ENCODE results near the gene CWC27.

CWC27 gene

GRCh38 chr5:64788156-64788555, 19.4 kb downstream of the CWC27 start:
- H3K4me1 ChIP-seq (ENCODE audit: control insufficient read depth, insufficient read depth, low read length, poor library complexity, severe bottlenecking) = no peaks in the 10 kb centered on the region
- H3K27ac ChIP-seq (ENCODE audit: low read depth, low read length, severe bottlenecking) = no peak overlapping the region
- H3K4me3 ChIP-seq (ENCODE audit: extremely low read depth, insufficient read depth, low read length, poor library complexity, severe bottlenecking) = no peak overlapping the region
- no peaks in the 10 kb centered on the region for H3K9me3 ChIP-seq (ENCODE audit: control insufficient read depth, low read length)
- H3K36me3 ChIP-seq (ENCODE audit: control insufficient read depth, insufficient read depth, low read length) = peaks cover 9% of the 10 kb centered on the region
- no CpG with 5 or more reads among the region's 2 CpGs for WGBS, 2 experiments (ENCODE audit: insufficient coverage in 2 of 2)

GRCh38 chr5:64789457-64789856, 20.7 kb downstream of the CWC27 start:
- WGBS, 2 experiments (ENCODE audit: insufficient coverage in 2 of 2) = 100% methylated on average over 1 of the region's 3 CpGs

GRCh38 chr5:64790210-64790609, 21.5 kb downstream of the CWC27 start:
- Histone ChIP-seq H3K36me3 (ENCODE audit: control insufficient read depth, insufficient read depth, low read length) (peaks cover 9% of the 10 kb centered on the region), H3K4me3 (ENCODE audit: extremely low read depth, insufficient read depth, low read length, poor library complexity, severe bottlenecking) (no peak overlapping the region), H3K9me3 (ENCODE audit: control insufficient read depth, low read length) (no peaks in the 10 kb centered on the region), H3K4me1 (ENCODE audit: control insufficient read depth, insufficient read depth, low read length, poor library complexity, severe bottlenecking) (no peaks in the 10 kb centered on the region), H3K27ac (ENCODE audit: low read depth, low read length, severe bottlenecking) (no peak overlapping the region)
- no CpG with 5 or more reads among the region's 1 CpG for WGBS, 2 experiments (ENCODE audit: insufficient coverage in 2 of 2)

More at GRCh38 chr5:64789457-64789856, 20.7 kb downstream of the CWC27 start:
- no peaks in the 10 kb centered on the region for H3K4me1 ChIP-seq (ENCODE audit: control insufficient read depth, insufficient read depth, low read length, poor library complexity, severe bottlenecking)
- peaks cover 9% of the 10 kb centered on the region for H3K36me3 ChIP-seq (ENCODE audit: control insufficient read depth, insufficient read depth, low read length)
- H3K27ac ChIP-seq (ENCODE audit: low read depth, low read length, severe bottlenecking) = no peak overlapping the region
- no peak overlapping the region for H3K4me3 ChIP-seq (ENCODE audit: extremely low read depth, insufficient read depth, low read length, poor library complexity, severe bottlenecking)
- no peaks in the 10 kb centered on the region for H3K9me3 ChIP-seq (ENCODE audit: control insufficient read depth, low read length)

- H3K4me1 ChIP-seq (ENCODE audit: control insufficient read depth, insufficient read depth, low read length, poor library complexity, severe bottlenecking) = no peaks in the 10 kb centered on the region
- H3K4me3 ChIP-seq (ENCODE audit: extremely low read depth, insufficient read depth, low read length, poor library complexity, severe bottlenecking) = no peak overlapping the region
- no peak overlapping the region for H3K27ac ChIP-seq (ENCODE audit: low read depth, low read length, severe bottlenecking)
- H3K9me3 ChIP-seq (ENCODE audit: control insufficient read depth, low read length) = no peaks in the 10 kb centered on the region
- H3K36me3 ChIP-seq (ENCODE audit: control insufficient read depth, insufficient read depth, low read length) = peaks cover 3% of the 10 kb centered on the region
Observed at GRCh38 chr5:64792469-64792868, 23.7 kb downstream of the CWC27 start.

GRCh38 chr5:64794053-64794770, 25.5 kb downstream of the CWC27 start:
- Histone ChIP-seq H3K4me1 (ENCODE audit: control insufficient read depth, insufficient read depth, low read length, poor library complexity, severe bottlenecking) (no peaks in the 10 kb centered on the region), H3K4me3 (ENCODE audit: extremely low read depth, insufficient read depth, low read length, poor library complexity, severe bottlenecking) (no peak overlapping the region), H3K27ac (ENCODE audit: low read depth, low read length, severe bottlenecking) (no peak overlapping the region), H3K36me3 (ENCODE audit: control insufficient read depth, insufficient read depth, low read length) (peaks cover 3% of the 10 kb centered on the region), H3K9me3 (ENCODE audit: control insufficient read depth, low read length) (no peaks in the 10 kb centered on the region)
- WGBS, 2 experiments (ENCODE audit: insufficient coverage in 2 of 2) = 89 to 90% methylated on average over 1 of the region's 3 CpGs

GRCh38 chr5:64796301-64796700, 27.6 kb downstream of the CWC27 start:
- Histone ChIP-seq H3K4me1 (ENCODE audit: control insufficient read depth, insufficient read depth, low read length, poor library complexity, severe bottlenecking) (no peaks in the 10 kb centered on the region), H3K4me3 (ENCODE audit: extremely low read depth, insufficient read depth, low read length, poor library complexity, severe bottlenecking) (no peak overlapping the region), H3K9me3 (ENCODE audit: control insufficient read depth, low read length) (no peaks in the 10 kb centered on the region), H3K36me3 (ENCODE audit: control insufficient read depth, insufficient read depth, low read length) (no peaks in the 10 kb centered on the region), H3K27ac (ENCODE audit: low read depth, low read length, severe bottlenecking) (no peak overlapping the region)

GRCh38 chr5:64800926-64801325, 32.2 kb downstream of the CWC27 start:
- Histone ChIP-seq H3K27ac (ENCODE audit: low read depth, low read length, severe bottlenecking) (no peak overlapping the region), H3K4me3 (ENCODE audit: extremely low read depth, insufficient read depth, low read length, poor library complexity, severe bottlenecking) (no peak overlapping the region), H3K4me1 (ENCODE audit: control insufficient read depth, insufficient read depth, low read length, poor library complexity, severe bottlenecking) (no peaks in the 10 kb centered on the region), H3K36me3 (ENCODE audit: control insufficient read depth, insufficient read depth, low read length) (peaks cover 14% of the 10 kb centered on the region), H3K9me3 (ENCODE audit: control insufficient read depth, low read length) (no peaks in the 10 kb centered on the region)
- no CpG with 5 or more reads among the region's 2 CpGs for WGBS, 2 experiments (ENCODE audit: insufficient coverage in 2 of 2)

- Histone ChIP-seq H3K4me3 (ENCODE audit: extremely low read depth, insufficient read depth, low read length, poor library complexity, severe bottlenecking) (no peak overlapping the region), H3K27ac (ENCODE audit: low read depth, low read length, severe bottlenecking) (no peak overlapping the region), H3K4me1 (ENCODE audit: control insufficient read depth, insufficient read depth, low read length, poor library complexity, severe bottlenecking) (no peaks in the 10 kb centered on the region), H3K9me3 (ENCODE audit: control insufficient read depth, low read length) (no peaks in the 10 kb centered on the region), H3K36me3 (ENCODE audit: control insufficient read depth, insufficient read depth, low read length) (peaks cover 17% of the 10 kb centered on the region)
- WGBS, 2 experiments (ENCODE audit: insufficient coverage in 2 of 2) = 91 to 100% methylated on average over 1 of the region's 2 CpGs
Observed at GRCh38 chr5:64806537-64806936, 37.8 kb downstream of the CWC27 start.

- H3K4me3 ChIP-seq (ENCODE audit: extremely low read depth, insufficient read depth, low read length, poor library complexity, severe bottlenecking) = no peak overlapping the region
- H3K4me1 ChIP-seq (ENCODE audit: control insufficient read depth, insufficient read depth, low read length, poor library complexity, severe bottlenecking) = no peaks in the 10 kb centered on the region
- no peaks in the 10 kb centered on the region for H3K9me3 ChIP-seq (ENCODE audit: control insufficient read depth, low read length)
- H3K27ac ChIP-seq (ENCODE audit: low read depth, low read length, severe bottlenecking) = no peak overlapping the region
- peaks cover 12% of the 10 kb centered on the region for H3K36me3 ChIP-seq (ENCODE audit: control insufficient read depth, insufficient read depth, low read length)
- WGBS, 2 experiments (ENCODE audit: insufficient coverage in 2 of 2) = 88 to 93% methylated on average over 2 to 3 of the region's 5 CpGs
Observed at GRCh38 chr5:64807520-64807919, 38.8 kb downstream of the CWC27 start.

GRCh38 chr5:64811050-64811640, 42.4 kb downstream of the CWC27 start:
- no peak overlapping the region for H3K4me3 ChIP-seq (ENCODE audit: extremely low read depth, insufficient read depth, low read length, poor library complexity, severe bottlenecking)
- no peaks in the 10 kb centered on the region for H3K4me1 ChIP-seq (ENCODE audit: control insufficient read depth, insufficient read depth, low read length, poor library complexity, severe bottlenecking)
- peaks cover 8% of the 10 kb centered on the region for H3K36me3 ChIP-seq (ENCODE audit: control insufficient read depth, insufficient read depth, low read length)
- no CpG with 5 or more reads among the region's 1 CpG for WGBS, 2 experiments (ENCODE audit: insufficient coverage in 2 of 2)
- no peak overlapping the region for H3K27ac ChIP-seq (ENCODE audit: low read depth, low read length, severe bottlenecking)
- H3K9me3 ChIP-seq (ENCODE audit: control insufficient read depth, low read length) = no peaks in the 10 kb centered on the region

- Histone ChIP-seq H3K4me1 (ENCODE audit: control insufficient read depth, insufficient read depth, low read length, poor library complexity, severe bottlenecking) (no peaks in the 10 kb centered on the region), H3K36me3 (ENCODE audit: control insufficient read depth, insufficient read depth, low read length) (peaks cover 6% of the 10 kb centered on the region), H3K27ac (ENCODE audit: low read depth, low read length, severe bottlenecking) (no peak overlapping the region), H3K9me3 (ENCODE audit: control insufficient read depth, low read length) (no peaks in the 10 kb centered on the region), H3K4me3 (ENCODE audit: extremely low read depth, insufficient read depth, low read length, poor library complexity, severe bottlenecking) (no peak overlapping the region)
- 100% methylated on average over 1 of the region's 2 CpGs for WGBS, 2 experiments (ENCODE audit: insufficient coverage in 2 of 2)
Observed at GRCh38 chr5:64814073-64814472, 45.3 kb downstream of the CWC27 start.
